HUES6 (cell line): ENCODE data around the gene HDAC9.

Experiments used
- H3K27ac ChIP-seq: 2 replicates; pipeline ENCODE4 v1.7.0; 2013; ENCODE audit warnings: low read depth, mild to moderate bottlenecking, low read length, inconsistent platforms
- H3K27me3 ChIP-seq: 2 replicates; pipeline ENCODE4 v1.6.1; 2013; ENCODE audit warnings: low read length; ENCODE audit not compliant: control insufficient read depth, insufficient read depth
- H3K36me3 ChIP-seq: 2 replicates; pipeline ENCODE4 v1.6.1; 2013; ENCODE audit warnings: low read length; ENCODE audit not compliant: control insufficient read depth, insufficient read depth
- H3K4me1 ChIP-seq: 2 replicates; pipeline ENCODE4 v1.6.1; 2013; ENCODE audit warnings: low read length; ENCODE audit not compliant: control insufficient read depth, insufficient read depth
- H3K4me3 ChIP-seq: 2 replicates; pipeline ENCODE4 v1.5.1; 2013; ENCODE audit warnings: low read depth, low read length
- H3K9ac ChIP-seq: one replicate; pipeline ENCODE4 v1.6.1; 2013; ENCODE audit warnings: mild to moderate bottlenecking, low read length
- H3K9me3 ChIP-seq: 2 replicates; pipeline ENCODE4 v1.6.1; 2013; ENCODE audit warnings: low read depth, low read length; ENCODE audit not compliant: control insufficient read depth, insufficient read depth

Gene HDAC9

DNA sequence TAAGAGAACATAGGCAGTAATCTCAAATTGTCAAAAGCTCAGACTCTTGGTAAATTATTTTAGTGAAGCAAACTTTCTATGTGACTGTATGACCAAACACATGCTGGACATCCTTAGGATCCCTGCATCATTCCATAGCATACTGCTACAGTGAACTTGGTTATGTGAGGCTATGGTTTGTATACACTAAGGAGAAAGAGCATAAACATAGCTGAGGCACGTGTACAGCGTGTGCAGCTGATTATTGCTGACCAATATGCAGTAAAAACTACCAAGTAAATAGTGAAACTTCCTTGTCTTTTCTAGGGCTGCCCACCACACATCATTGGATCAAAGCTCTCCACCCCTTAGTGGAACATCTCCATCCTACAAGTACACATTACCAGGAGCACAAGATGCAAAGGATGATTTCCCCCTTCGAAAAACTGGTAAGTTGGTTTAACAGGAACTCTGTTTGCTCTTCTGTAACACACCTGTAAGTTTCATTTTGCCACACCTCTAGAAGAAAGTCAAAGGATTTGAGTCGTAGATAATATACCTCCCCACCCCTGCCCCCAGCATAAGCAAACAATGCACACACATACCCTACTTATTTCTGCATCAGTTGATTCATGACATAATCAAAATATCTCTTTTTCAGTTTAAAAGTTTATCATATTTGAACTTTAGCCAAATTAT lies 98.2 kb downstream of the HDAC9 start:
- Histone ChIP-seq H3K36me3 (peaks cover 3% of the 10 kb centered on the region; the same call in 1 of the 2 replicates), H3K9me3 (no peaks in the 10 kb centered on the region), H3K9ac (no peak overlapping the region), H3K4me3 (no peak overlapping the region), H3K4me1 (peaks cover 7% of the 10 kb centered on the region), H3K27ac (no peak overlapping the region), H3K27me3 (no peaks in the 10 kb centered on the region)

DNA sequence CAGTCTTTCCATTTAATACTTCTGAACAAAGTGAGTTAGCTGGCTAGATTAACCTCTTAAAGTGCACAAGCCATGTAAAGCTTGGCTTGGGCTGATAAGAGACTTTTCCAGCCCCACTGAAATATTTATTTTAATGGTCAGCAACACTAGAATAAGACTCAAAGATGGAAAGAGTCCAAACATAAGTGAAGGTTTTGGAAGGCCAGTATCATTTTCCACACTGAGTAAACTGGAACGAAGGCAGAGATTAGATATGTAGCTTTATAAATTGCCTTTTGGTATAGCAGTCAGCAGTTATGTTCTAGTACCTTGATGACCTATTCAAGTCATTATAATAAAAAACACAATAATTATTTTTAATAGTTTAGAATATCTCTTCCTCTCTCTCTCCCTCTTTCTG lies 102.2 kb downstream of the HDAC9 start:
- H3K27ac ChIP-seq, result no peak overlapping the region
- no peaks in the 10 kb centered on the region for H3K27me3 ChIP-seq
- peaks cover 5% of the 10 kb centered on the region for H3K36me3 ChIP-seq
- H3K4me3 ChIP-seq, result no peak overlapping the region
- H3K9me3 ChIP-seq, result peaks cover 12% of the 10 kb centered on the region
- H3K4me1 ChIP-seq, result peaks cover 7% of the 10 kb centered on the region
- no peak overlapping the region for H3K9ac ChIP-seq

GRCh38 chr7:18607025-18607424 lies 111.5 kb downstream of the HDAC9 start:
- H3K27ac ChIP-seq, result no peak overlapping the region
- no peaks in the 10 kb centered on the region for H3K36me3 ChIP-seq
- H3K27me3 ChIP-seq, result no peaks in the 10 kb centered on the region
- H3K4me1 ChIP-seq, result no peaks in the 10 kb centered on the region
- peaks cover 12% of the 10 kb centered on the region for H3K9me3 ChIP-seq
- no peak overlapping the region for H3K4me3 ChIP-seq
- H3K9ac ChIP-seq, result no peak overlapping the region

DNA sequence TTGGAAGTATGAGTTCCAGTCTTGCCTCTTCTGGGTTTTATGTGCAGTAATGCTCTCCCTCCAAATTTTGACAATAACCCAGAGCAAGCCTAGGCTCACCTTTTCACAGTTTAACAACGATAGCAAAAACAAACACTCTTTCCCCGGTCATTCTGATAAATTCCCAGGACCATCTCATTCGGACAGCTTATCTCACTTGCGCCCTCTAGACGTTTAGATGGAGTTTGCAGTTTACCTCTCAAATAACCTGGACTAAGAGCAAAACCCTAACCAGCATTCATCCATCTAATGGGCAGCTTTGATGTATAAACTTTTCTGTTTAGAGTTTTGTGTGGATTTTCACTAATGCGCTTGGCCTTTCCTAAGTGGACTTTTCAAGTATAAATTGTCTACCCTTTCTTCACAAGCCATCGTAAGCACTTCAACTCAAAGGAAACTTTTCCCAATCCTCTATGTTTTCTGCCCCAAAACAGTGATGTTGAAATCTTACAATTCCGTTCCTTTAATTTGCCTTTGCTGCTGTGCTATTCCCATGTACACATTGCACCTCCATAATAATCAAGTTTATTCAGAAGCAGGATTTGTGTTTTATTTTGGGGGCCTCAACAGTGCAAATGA lies 114.9 kb downstream of the HDAC9 start:
- Histone ChIP-seq H3K36me3 (no peaks in the 10 kb centered on the region), H3K4me3 (no peak overlapping the region), H3K27ac (no peak overlapping the region), H3K4me1 (peaks cover 9% of the 10 kb centered on the region; the same call in 1 of the 2 replicates), H3K9ac (no peak overlapping the region), H3K27me3 (no peaks in the 10 kb centered on the region), H3K9me3 (no peaks in the 10 kb centered on the region)

DNA sequence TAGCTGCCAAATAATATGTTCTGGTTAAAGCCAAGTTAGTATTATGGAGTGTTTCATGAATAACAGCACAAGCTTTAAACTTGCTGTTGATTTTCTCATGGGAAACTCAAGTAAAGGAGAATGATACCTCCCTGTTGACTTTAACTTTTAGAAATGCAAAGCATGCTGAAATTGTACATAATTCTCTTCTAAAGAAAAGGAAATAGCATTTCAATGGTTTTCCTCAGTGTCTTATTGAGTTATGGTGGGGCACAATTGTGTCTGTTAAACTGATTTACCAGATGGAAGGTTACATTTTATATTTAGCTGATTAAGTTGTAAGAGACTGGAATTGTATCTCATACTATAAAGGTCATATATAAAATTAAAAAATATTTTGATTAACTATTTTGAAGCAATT lies 119.3 kb downstream of the HDAC9 start:
- Histone ChIP-seq H3K4me3 (no peak overlapping the region), H3K27me3 (no peaks in the 10 kb centered on the region), H3K9me3 (no peaks in the 10 kb centered on the region), H3K9ac (no peak overlapping the region), H3K36me3 (no peaks in the 10 kb centered on the region), H3K27ac (no peak overlapping the region), H3K4me1 (peaks cover 9% of the 10 kb centered on the region; the same call in 1 of the 2 replicates)

DNA sequence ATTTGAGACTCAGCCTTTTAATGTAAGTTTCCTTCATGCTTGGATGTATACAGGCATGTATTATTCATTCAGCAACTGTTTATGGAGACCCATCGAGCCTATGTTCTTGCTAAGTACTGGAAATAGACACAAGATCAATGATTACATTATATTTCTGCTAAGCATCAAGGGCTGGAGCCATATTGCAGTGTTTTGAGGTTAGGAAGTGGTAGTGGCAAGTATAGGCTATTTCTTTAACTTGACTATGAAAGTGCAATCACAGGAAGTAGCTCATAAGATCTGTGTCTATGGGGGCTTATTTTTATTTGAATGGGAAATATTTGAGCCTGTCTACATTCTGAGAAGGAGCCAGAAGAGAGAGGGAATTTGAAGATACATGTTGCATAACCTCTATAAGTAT lies 123.8 kb downstream of the HDAC9 start:
- Histone ChIP-seq H3K27me3 (no peaks in the 10 kb centered on the region), H3K4me1 (peaks cover 8% of the 10 kb centered on the region; the same call in 1 of the 2 replicates), H3K27ac (no peak overlapping the region), H3K4me3 (no peak overlapping the region), H3K36me3 (no peaks in the 10 kb centered on the region), H3K9me3 (no peaks in the 10 kb centered on the region), H3K9ac (no peak overlapping the region)

DNA sequence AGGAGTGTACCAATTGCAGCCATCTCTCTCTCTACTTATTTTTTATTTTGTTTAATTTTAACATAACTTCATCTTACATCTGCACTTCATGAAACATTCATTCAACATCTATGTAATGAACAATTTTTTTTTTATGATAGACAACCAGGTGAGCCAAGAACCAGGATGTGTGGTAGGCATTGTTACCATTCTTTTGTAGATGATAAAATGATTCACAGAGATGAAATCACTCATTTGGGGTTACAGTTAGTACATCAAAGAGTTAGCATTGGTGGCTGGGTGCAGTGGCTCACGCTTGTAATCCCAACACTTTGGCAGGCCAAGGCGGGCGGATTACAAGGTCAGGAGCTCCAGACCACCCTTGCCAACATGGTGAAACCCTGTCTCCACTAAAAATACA lies 127.8 kb downstream of the HDAC9 start:
- no peak overlapping the region for H3K4me3 ChIP-seq
- no peak overlapping the region for H3K9ac ChIP-seq
- no peaks in the 10 kb centered on the region for H3K36me3 ChIP-seq
- no peak overlapping the region for H3K27ac ChIP-seq
- no peaks in the 10 kb centered on the region for H3K27me3 ChIP-seq
- no peaks in the 10 kb centered on the region for H3K9me3 ChIP-seq
- H3K4me1 ChIP-seq, result no peaks in the 10 kb centered on the region

- H3K27ac ChIP-seq, result no peak overlapping the region
- H3K36me3 ChIP-seq, result no peaks in the 10 kb centered on the region
- H3K9ac ChIP-seq, result no peak overlapping the region
- H3K4me1 ChIP-seq, result no peaks in the 10 kb centered on the region
- H3K4me3 ChIP-seq, result no peak overlapping the region
- H3K27me3 ChIP-seq, result no peaks in the 10 kb centered on the region
- H3K9me3 ChIP-seq, result no peaks in the 10 kb centered on the region
Observed at GRCh38 chr7:18624459-18624858, 128.9 kb downstream of the HDAC9 start.

DNA sequence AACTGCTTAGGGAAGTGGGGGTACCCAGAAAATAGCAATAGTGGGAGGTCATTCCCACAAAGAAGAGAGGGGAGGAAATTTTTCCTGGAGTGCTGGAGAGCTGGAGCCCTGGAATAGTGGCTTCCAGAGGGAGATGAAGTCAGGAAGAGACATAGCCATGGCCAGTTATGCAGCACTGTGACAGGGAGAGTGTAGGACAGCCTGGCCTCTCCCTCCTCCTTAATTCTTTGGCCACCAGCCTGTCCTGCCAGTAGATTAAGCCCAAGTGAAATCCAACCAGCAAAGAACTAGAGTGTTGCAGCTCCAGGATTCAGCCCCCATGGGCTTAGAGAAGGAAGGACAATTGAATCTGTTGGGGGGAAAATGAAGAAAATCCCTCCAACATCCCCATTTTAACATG lies 130.5 kb downstream of the HDAC9 start:
- no peaks in the 10 kb centered on the region for H3K27me3 ChIP-seq
- H3K9me3 ChIP-seq, result no peaks in the 10 kb centered on the region
- no peaks in the 10 kb centered on the region; the same call in 1 of the 2 replicates for H3K4me1 ChIP-seq
- H3K4me3 ChIP-seq, result no peak overlapping the region
- H3K9ac ChIP-seq, result no peak overlapping the region
- no peaks in the 10 kb centered on the region for H3K36me3 ChIP-seq
- no peak overlapping the region for H3K27ac ChIP-seq

- no peak overlapping the region for H3K27ac ChIP-seq
- no peaks in the 10 kb centered on the region for H3K36me3 ChIP-seq
- no peak overlapping the region for H3K4me3 ChIP-seq
- H3K9ac ChIP-seq, result no peak overlapping the region
- no peaks in the 10 kb centered on the region for H3K27me3 ChIP-seq
- H3K9me3 ChIP-seq, result no peaks in the 10 kb centered on the region
- no peaks in the 10 kb centered on the region; the same call in 1 of the 2 replicates for H3K4me1 ChIP-seq
Observed at GRCh38 chr7:18626717-18627116, 131.2 kb downstream of the HDAC9 start.

DNA sequence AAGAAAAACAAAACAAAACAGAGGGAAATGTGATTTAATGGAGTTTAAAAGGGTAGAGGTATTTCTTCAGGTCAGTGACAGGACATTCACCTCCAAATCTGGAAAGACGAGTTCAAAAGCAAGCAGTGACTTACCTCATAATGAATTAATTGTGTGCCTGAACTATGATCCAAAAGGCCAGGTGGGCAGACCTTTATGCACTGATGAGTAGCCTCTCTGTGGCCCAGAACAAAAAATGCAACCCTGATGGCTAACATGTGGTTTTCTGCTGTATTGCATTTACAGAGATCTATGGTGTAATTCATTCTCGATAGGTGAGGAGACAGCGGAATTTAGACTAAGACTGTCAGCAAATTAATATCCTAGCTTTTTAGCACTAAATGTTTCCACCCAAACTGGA lies 142.0 kb downstream of the HDAC9 start:
- H3K9me3 ChIP-seq, result no peaks in the 10 kb centered on the region
- no peaks in the 10 kb centered on the region for H3K27me3 ChIP-seq
- H3K9ac ChIP-seq, result no peak overlapping the region
- H3K4me3 ChIP-seq, result no peak overlapping the region
- no peak overlapping the region for H3K27ac ChIP-seq
- H3K36me3 ChIP-seq, result no peaks in the 10 kb centered on the region
- H3K4me1 ChIP-seq, result no peaks in the 10 kb centered on the region
